GM21360 (cell line): ENCODE measurements around the gene FBXL12.
A peak's percentile ranks its signal among the peaks of the same experiment; 100 is the strongest.
"Not testable (repeated sequence)": the region's sequence is repeated elsewhere in the genome, so short reads cannot be mapped to it uniquely, and the experiment has no call there.

Experiments used
- ATAC-seq: cut with Tn5 transposase; IDR thresholded peaks from one replicate; pipeline ENCODE4 v1.9.1; 2021; ENCODE audit warnings: mild to moderate bottlenecking, moderate library complexity; ENCODE audit not compliant: unreplicated experiment

Gene FBXL12

DNA sequence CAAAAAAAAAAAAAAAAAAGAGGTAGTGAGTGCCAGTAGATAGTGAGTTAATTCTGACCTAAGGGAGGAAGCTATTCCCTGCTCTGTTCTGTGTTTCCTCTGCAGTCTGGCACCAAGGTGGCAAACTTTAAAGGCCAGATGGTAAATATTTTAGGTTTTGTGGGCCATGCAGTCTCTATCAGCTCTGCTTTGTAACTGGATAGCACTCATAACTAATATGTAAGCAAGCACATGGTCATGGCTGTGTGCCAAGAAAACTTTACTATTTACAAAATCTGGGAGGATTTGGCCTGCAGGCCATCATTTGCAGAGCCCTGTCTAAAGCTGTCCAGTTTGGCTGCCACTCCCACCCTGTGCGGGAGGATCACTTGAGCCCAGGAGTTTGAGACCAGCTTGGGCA, 20.5 kb upstream of the FBXL12 start:
- ATAC-seq, result no peak

DNA sequence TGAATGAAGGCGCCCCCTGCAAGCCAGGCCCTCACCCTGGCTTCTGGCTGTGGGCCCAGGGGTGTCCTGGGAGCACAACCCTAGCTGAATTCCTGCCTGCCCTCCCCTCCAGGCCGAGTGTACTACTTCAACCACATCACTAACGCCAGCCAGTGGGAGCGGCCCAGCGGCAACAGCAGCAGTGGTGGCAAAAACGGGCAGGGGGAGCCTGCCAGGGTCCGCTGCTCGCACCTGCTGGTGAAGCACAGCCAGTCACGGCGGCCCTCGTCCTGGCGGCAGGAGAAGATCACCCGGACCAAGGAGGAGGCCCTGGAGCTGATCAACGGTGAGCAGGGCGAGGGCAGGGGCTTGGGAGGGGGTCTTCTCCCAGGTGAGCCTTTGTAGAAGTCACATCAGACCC, 19.4 kb upstream of the FBXL12 start:
- ATAC-seq, result no peak

DNA sequence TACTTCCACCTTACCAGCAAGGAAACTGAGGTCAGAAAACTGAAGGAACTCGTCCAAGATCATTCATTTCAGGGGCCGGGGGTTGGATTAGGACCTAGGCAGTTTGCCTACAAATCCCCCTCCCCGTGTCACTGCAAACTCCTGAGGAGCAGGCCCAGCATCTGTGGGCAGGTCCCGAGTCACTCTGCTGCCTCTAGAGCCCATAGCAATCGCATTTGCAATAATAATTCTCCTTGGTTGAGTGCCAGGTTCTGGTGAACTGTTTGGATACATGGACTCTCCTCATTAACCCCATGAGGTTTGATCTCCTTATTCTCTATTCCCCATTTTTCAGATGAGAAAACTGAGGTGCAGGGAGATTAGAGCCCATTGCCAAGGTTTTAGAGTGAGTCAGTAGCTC, 17.1 kb upstream of the FBXL12 start:
- ATAC-seq, result no peak

DNA sequence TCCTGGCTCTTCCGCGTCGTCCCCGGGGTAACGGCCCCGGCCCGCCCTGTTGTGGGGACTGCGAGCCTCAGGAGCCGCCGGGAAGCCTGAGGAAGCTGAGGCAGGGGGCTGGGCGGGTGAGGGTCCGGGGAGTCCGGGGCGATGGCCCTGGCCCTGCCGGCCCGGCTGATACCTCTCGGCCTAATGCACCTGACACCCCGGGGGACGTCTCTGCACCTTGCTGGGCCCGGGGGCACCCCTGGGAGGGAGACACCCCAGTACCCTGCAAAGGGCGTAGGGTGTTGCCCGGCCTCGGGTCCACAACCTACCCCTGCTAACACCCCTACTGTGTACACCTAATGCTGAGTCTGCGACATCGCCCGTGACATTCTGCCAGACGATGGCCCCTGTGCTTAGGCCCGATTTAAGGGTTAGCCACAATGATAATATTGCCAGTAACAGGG, 16.6 kb upstream of the FBXL12 start:
- ATAC-seq, result peak; percentile 17

DNA sequence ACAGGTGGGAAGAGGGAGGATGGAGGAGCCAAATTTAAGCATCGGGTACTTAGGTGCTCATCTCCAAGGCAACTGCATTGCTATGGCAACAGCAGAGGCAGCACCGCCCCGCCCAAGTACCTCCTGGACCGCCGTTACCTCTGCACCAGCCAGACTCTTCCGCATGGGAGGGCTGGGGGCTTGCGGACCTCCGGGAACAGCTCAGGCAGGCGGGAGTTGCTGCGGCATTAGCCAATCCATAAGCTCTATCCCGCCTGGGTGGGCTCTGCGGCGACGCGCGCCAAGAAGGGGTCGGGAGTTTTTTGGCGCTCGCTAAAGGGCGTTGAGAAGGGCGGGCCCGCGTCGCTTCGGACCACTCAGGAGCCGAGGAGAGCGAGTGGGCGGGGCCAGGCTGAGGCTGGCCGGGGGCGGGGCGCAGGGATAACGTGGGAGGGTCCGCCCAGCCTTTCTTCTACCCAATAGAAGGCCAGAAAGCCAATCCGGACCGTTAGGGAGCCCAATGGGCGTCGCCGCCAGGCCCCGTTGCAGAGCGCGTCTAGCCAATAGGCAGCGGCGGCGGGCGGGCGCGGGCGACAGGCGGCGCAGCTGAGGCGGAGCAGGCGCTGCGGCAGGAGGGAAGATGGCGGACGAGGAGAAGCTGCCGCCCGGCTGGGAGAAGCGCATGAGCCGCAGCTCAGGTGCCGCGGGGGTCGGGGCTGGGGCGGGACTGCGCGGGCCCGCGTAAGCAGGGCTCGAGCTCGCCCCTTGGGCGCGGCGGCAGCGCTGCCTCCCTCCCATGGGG, 16.0 kb upstream of the FBXL12 start, which contains the start of gene PIN1:
TSS of gene PIN1 (plus strand) at position 593 of the 781 bp plus-strand sequence. CDS start at position 620, 27 bp downstream.
- ATAC-seq, result peak; percentile 95

DNA sequence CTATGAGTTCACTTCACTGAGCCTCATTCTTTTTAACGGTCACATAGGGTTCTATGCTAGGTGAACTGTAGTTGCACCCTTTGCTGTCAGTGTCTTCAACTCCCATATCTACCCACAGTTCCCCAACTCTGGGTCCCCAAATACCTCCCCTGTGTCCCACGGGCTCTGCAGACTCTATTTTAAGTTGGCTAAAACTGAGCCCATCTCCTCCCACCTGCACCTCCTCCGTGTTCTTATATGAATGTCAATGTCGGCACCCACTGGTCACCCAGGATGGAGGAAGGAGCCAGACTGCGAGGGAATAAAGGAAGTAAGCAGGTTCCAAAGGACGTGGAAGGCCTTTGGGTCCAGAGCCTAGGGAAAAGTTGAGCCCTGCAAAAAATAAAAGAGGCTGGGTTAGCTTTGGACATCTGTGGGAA, 15.4 kb upstream of the FBXL12 start:
- ATAC-seq, result no peak

DNA sequence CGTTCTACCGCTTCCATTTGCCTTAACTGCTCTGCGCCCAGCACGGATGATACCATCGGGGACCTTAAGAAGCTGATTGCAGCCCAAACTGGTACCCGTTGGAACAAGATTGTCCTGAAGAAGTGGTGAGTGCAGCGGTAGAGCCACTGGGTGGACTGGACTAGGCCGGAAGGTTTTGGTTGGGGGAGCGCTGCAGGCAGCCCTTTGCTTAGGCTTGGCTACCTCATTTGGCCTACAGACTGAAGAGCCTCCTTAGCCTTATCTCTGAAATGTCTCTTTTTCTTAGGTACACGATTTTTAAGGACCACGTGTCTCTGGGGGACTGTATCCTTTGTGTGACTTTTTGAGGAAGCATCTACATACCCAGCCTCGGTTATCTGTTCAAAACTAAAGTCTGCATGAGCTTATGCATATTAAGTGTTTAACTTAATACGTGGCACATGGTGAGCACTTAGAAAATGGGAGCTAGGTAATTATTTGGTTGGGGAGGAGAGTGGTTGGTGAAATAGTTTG, 9.7 kb upstream of the FBXL12 start:
- no peak for ATAC-seq

DNA sequence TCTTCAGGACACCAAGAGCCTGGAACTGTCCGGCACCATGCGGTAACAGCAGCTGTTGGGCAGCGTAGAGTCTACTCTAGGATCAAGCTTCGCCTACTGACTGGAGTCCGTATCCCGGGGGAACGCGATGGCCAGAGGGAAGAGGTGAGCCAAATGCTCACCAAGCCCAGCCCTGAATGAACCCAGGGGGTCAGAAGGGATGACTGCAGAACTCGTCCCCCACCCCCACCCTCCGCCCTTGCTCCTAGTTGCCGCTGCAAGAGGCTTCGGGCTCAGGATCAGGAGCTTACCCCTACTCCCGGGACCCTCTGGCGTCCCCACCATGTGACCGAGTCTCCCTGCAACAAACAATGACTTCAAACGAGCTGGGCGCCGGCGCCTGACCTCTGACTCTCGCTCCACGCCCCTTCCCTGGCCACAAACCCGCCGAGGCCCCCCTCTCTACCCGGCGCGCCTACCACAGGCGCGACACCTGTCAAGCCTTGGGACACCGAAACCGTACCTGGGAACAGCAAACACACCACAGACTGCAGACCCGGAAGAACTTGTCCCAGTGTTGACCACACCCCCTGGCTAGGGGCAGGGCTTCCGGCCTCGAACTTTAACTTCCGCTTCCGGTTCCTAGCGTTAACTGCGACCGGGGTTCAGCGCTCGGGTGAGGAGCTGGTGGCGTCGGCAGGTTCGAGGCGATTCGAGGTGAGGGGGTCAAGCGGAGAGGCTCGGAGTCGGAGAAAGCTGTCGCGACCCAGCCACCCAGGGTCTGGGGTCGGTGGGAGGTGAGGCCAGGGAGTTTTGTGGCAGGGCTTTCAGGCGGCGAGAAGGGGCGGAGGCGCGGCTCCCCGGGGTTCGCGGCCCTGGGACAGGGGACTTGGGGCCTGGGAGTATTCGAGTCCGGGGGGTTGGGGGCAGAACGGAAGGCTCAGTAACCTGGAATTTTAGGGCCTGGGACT, 8.7 kb upstream of the FBXL12 start, which contains the start of gene UBL5:
TSS of gene UBL5 (plus strand) at position 630 of the 950 bp plus-strand sequence. CDS start 420 bp downstream, outside the sequence.
- peak; percentile 68 for ATAC-seq

DNA sequence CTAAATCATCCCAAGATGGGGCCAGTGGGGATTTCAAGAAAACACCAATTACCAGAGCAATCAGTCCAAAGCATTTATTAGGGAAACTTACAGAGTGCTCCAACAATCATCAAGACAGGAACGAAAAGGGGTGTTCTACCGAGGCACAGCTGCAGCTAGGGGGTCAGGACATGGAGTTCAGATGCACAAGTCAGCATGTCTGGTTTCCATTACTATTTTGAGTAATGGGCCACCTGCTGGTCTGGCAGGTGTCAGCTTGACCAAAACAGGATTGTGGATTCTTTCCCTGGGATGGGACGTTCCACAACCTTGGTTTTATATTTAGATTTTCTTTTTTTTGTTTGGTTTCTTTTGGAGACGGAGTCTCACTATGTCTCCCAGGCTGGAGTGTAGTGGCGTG, 4.9 kb upstream of the FBXL12 start:
- no peak for ATAC-seq

DNA sequence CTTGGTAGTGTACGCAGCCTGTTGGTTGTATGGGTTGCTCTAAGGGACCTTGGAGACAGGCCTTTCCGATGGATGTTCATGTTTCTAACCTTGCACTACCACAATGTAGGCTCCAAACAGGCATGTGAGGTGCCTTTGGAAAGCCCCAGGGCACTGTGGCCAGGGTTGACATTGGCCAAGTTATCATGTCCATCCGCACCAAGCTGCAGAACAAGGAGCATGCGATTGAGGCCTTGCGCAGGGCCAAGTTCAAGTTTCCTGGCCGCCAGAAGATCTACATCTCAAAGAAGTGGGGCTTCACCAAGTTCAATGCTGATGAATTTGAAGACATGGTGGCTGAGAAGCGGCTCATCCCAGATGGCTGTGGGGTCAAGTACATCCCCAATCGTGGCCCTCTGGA, 1.2 kb upstream of the FBXL12 start:
- ATAC-seq, result not testable (repeated sequence)

DNA sequence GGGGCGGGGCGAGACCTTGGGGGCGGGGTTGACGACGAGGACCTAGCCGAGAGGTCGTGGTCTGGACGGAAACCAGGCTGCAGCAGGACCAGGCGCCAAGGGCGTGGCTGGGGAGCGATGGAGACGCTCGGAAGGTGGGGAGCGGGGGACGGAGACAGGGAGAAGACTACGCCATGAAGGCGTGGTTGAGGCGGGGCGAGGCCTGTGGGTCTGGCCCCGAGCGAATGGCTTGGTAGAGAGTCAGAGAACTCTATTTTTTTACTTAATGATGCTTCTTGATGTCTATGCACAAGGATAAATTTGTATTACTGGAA, 674 bp upstream of the FBXL12 start:
- no peak for ATAC-seq

DNA sequence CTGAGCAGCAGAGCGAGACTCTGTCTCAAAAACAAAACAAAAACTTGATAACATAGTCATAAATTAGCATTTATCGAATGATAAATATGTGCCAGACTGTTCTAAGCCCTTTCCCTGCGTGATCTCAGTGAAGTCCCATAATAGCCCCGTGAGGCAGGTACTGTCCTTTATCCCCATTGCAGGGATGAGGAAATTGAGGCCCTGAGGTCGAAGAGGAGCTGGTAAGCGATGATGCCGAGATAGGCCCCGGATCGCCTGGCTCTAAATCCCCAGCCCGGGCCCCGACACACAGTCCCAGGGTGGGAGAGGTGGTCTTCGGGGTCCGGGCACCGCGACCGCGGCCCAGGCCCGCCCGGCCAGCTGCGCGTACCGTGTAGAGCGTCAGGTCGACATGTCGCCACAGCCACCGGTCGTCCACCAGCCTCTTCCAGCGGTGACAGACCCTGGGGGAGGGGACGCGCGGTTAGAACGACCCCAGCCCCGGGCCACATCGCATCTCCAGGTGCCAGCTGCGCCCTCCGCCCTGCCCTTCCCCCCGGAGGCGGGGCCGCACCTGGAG, 625 bp downstream of the FBXL12 start:
- no peak for ATAC-seq

DNA sequence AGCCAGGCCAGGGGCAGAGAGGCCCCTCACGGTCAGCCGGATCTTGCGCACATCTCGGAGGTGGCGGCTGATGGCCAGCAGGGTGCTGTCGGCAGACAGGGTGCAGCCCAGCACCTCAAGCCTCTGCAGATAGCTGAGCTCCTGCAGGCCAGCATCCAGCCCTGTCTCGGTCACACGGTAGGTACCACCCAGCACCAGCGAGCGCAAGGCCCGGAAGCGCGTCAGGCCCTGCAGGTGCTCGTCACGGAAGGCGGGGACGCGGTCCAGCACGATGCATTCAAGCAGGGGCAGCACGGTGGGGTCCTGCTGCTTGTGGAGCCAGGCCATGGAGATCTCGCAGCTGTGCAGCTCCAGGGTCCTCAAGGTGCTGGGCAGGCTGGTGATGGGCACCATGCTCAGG, 7.7 kb downstream of the FBXL12 start:
- ATAC-seq, result no peak

DNA sequence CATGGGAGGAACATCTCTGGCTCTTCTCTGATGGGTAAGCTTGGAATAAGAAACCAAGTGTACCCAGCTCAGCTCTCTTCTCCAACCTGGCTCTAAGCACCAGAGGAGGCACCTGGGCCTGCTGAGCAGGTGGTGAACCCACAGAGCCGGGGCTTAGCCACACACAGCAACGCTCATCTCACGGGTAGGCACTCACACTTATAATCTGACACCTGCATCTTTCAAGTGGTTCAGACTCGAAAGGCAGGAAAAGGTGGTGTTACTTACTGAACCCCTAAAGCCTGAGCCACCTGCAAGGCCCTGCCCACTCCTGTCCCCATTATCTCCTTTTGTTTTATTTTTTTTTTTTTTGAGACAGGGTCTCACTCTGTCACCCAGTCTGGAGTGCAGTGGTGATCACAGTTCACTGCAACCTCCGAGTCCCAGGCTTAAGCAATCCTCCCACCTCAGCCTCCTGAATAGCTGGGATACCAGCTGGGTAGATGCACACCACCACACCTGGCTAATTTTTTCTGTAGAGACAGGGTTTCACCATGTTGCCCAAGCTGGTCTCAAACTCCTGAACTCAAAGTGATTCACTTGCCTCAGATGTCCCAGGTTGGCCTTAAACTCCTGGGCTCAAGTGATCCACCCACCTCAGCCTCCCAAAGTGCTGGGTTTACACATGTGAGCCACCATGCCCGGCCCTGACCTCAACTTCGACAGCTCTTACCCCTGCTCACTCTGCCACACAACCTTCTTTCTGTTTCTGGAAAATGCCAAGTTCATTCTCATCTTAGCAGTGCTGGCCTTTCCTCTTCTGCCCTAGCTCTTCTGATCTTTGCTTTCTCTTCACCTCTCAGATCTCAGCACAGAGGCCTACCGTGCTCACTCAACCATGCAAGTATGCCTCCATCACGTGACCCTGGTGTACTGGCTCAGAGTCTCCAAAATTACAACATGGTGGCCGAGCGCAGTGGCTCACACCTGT, 9.7 kb downstream of the FBXL12 start:
- ATAC-seq, result no peak

DNA sequence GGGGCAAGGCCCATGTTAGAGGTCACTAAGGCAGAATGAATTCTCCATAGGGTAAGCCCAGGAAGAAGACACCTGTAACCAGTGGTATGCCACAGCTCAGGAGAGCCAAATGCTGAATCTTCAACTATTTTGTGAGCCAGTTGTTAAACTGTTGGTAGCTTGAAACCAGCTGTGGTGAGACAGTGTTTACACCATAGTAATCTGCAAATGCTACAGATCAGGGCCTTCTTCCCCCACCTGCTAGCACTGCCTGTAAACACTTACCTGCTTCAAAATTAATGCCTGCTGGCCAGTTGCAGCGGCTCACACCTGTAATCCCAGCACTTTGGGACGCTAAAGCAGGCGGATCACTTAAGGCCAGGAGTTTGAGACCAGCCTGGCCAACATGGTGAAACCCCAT, 12.1 kb downstream of the FBXL12 start:
- no peak for ATAC-seq

DNA sequence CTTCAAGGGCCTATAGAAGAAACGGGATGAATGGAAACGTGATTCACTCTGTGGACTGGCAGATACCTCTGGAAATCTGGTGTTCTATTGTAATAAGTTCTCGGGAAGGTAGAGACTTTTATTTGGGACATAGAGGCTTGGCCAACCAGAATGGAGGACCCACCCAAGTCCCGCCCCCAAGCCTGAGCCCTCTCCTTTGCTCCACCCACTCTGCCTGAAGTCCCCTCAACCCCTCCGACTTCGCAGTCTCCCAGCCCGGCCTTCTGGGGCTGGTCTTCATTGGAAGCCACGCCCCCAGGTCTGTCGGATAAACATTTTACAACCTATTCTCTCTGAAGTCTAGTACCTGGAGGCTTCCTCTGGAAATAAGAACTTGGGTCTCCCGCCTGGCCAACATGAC, 16.9 kb downstream of the FBXL12 start:
- no peak for ATAC-seq

DNA sequence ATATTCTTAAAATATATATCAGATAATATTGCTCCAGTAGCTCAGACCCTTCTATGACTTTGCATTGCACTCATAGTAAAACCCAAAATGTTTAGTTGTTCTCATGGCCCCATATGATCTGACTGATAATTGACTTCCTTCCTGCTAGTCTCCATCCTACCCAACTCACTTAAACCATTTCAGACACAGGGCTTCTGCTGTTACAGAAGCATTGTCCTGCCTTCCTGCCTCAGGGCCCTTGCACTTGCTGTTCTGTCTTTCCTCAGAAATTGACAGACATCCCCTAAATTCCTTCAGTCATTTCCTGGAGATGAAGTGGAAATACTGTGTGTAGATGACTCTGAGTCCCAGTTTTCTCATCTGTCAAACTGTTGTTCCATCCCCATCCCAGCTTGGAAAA, 19.7 kb downstream of the FBXL12 start:
- no peak for ATAC-seq

DNA sequence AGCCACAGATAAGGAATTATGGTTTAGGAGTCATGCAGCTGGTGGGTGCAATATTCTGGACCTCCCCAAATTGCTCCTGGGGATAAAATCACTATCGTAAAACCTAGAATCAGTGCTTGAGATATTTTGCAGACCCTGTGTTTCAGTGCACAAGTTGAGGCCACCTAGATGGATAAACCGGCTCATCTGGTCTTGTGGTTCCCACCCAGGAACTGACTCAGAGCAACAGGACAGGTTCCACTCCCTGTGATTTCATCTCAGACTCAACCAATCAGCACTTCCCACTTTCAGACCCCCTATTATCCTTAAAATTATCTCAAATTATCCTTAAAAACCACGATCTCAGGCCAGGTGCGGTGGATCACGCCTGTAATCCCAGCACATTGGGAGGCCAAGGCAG, 21.0 kb downstream of the FBXL12 start:
- ATAC-seq, result no peak

DNA sequence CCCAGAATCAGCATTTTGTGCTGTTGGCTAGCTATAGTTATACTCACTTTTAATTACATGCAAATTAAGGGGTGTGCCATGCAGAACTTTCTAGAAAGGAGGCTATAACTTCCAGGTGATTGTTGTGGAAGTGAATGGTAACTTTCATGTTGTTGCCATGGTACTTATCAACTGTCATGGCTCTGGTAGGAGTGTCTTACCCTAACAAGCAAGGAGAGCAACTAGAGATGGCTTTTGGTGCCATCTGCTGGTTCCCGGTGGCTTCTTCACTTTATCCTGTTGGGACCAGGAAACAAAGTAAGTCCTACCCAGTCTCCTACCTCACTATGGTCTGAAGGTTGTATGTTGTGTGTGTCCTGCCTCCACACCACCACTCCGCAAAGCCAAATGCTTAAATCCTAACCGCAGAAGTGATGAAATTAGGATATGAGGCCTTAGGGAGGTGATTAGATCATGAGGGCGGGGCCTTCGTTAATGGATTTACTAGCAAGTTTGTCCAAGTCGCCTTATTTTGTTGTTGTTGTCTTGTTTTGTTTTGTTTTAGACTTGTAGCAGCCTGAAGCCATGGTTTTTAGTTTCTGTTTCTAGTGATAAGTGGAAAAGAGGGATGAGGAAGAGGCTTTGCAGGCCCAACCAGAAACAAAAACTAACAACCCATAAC, 22.6 kb downstream of the FBXL12 start:
- peak; percentile 44 for ATAC-seq
